ENCODE data around the gene KLHDC10.

KLHDC10 gene

DNA sequence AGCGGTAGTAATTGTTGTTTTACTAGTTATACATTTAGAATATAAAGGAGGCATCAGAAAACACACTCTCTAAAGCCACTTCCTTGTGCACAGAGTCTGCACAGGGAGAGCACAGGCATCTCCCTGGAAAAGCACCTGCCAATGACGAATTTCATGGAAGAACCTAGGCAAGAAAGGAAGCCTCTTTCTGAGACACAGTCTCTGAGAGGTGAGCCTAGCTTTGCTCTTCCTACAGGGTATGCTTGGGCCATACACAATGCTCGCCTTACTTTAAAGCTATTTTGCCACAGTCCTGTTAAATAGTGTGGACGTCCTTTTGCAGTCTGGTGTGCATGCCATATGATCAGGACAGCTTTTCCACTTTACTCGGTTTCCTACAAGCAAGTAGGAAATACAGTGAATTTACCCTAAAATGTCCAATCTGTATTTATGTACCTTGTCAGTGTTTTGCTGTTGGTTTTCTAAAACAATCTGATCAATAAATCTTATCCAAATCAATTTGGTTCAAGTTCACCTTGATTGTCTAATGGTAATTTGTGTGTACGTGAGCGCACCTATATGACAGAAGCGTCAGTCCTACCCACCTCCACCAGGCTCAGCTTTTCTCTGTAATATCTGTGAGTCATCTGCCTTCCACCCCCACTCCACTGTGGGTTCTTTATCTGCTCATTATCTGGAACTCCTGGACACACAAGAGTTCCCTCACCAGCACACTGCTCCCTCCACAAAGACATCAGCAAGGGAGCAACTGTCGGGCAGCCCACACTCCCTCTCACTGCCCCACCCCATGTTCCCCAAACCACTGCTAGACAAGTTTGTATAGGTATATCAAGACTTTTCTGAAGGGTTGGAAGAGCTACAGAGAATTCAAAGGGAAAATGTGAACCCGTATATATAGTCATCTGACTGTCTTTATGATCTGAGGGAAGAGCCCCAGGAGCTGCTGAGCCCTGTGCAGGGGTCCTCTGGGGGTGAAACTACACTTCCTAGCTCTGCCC lies 65.2 kb downstream of the KLHDC10 start:
- H3K27ac Mint-ChIP-seq = peak overlapping the region; percentile 42
- DNase-seq (ENCODE audit: low spot score in 2 of 2) (no peak), ATAC-seq (ENCODE audit: low read depth) (no peak)
- no peaks in the 10 kb centered on the region for H3K27me3 Mint-ChIP-seq
- H3K4me3 Mint-ChIP-seq = no peak overlapping the region
- no peaks in the 10 kb centered on the region for H3K9me3 Mint-ChIP-seq
- H3K36me3 Mint-ChIP-seq = peaks cover 12% of the 10 kb centered on the region
- H3K4me1 Mint-ChIP-seq = peaks cover 9% of the 10 kb centered on the region

DNA sequence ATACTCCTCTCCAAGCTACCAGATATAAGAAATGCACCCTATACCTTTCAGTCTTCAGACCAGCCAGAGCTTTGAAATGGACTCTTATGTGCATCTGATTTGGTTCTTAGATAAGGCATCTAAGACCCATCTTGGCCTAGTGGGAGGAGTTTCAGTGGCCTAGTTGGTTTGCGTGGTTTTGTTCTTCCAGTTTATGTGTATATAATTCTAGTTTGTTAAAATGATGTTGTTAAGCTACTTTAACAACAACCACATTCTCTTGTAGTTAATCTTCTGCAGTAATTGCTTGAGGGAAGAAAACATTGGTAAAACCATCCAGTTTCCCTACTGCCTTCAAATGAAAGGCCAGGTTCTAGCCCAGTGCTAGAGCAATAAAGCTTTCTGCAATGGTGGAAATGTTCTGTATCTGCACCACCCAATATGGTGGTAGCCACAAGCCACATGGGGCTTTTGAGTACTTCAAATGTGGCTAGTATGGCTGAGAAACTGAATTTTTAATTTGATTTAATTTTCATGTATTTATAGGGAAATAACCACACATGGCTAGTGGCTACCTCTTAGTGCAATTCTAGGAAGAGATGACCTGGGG lies 66.3 kb downstream of the KLHDC10 start:
- no peak for ATAC-seq (ENCODE audit: low read depth)
- H3K4me3 Mint-ChIP-seq = no peak overlapping the region
- H3K9me3 Mint-ChIP-seq = no peaks in the 10 kb centered on the region
- H3K27ac Mint-ChIP-seq = peak overlapping the region; percentile 42
- no peaks in the 10 kb centered on the region for H3K27me3 Mint-ChIP-seq
- no peak for DNase-seq (ENCODE audit: low spot score in 2 of 2)
- peaks cover 6% of the 10 kb centered on the region for H3K36me3 Mint-ChIP-seq
- H3K4me1 Mint-ChIP-seq = peaks cover 11% of the 10 kb centered on the region

DNA sequence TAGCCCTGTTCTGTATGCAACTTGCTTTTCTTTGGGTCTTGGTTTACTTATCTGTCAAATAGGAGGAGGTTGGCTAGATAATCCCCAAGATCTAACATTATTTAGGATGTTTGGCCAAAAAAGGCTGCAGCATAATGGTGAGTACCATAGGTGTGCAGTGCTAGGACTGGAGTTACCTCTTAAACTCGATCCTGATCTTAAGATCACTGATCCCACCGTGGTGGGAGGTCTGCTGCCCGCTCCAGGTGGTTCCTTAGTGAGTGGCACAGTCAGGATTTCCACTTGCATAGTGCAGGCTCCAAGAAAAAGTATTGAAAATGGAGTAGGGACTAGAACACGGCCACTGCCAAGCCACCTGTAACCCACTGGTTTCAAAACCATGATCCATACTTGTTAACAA lies 66.9 kb downstream of the KLHDC10 start:
- DNase-seq (ENCODE audit: low spot score in 2 of 2) (no peak), ATAC-seq (ENCODE audit: low read depth) (no peak)
- Mint-ChIP-seq H3K36me3 (peaks cover 6% of the 10 kb centered on the region), H3K4me1 (peaks cover 13% of the 10 kb centered on the region), H3K27me3 (no peaks in the 10 kb centered on the region), H3K4me3 (no peak overlapping the region), H3K27ac (no peak overlapping the region), H3K9me3 (no peaks in the 10 kb centered on the region)

DNA sequence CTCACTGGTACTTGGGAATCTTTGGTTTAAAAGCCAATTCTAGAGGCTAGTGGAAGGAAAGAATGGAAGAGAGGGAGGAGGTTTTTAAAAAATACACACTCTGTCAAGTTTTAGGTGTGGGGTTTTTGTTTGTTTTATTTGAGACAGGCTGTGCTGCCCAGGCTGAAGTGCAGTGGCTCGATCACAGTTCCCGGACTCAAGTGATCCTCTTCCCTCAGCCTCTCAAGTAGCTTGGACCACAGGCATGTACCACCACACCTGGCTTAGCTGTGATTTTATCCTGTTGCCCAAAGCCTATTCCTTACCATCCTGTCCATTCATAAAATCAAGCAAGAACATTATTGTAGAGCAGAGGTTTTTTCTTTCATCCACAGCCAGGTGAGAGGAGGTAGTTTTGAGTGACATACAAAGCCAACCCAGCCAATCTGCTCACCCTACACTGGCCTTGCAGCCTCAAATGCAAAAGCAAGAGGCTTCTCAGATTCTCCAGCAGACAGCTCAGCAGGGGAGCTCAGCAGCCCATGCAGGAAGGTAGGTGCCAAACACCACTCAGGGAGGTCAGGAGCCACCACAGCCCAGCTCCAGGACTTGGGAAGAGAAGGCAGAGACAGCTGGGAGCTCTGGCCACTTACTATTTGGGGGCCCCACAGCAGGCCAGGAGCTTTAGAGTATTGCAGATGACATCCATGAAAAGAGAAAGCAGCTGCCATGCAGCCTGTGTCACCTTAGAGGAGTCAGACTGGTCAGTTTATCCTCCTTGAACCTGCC lies 69.0 kb downstream of the KLHDC10 start:
- peak overlapping the region; percentile 39 for H3K4me3 Mint-ChIP-seq
- peaks cover 21% of the 10 kb centered on the region for H3K4me1 Mint-ChIP-seq
- DNase-seq (ENCODE audit: low spot score in 2 of 2) = no peak
- no peaks in the 10 kb centered on the region for H3K9me3 Mint-ChIP-seq
- peaks cover 6% of the 10 kb centered on the region for H3K36me3 Mint-ChIP-seq
- no peaks in the 10 kb centered on the region for H3K27me3 Mint-ChIP-seq
- ATAC-seq (ENCODE audit: low read depth) = no peak
- H3K27ac Mint-ChIP-seq = no peak overlapping the region

DNA sequence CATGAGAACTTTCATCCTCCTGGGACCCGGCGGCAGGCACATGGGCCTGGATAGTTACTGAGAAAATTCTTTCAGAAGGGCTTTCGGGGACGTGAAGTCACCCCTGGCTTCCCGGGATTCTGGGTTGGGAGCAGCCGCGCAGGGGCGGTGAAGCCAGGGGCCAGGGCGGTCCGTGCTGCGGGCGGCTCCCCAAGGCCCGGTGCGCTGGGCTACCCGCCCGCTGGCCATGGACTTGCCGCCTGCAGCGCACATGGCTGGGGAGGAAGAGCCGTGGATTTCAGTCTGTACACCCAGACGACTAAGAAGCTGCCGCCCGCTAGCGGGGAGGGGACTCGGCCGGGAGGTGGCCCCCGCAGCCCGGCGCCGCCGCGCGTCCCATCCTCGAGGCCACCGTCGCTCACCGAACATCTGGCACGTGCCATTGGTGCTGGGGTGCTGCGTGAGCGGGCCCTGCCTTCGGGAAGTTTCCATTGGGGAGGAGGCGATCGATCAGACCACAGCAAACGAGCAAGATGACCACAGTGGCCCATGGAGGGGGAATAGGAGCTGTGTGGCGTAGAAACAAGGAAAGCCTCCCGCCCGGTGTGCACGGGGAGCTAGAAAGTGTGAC lies 70.3 kb downstream of the KLHDC10 start:
- Mint-ChIP-seq H3K9me3 (no peaks in the 10 kb centered on the region), H3K27me3 (no peaks in the 10 kb centered on the region), H3K27ac (peak overlapping the region; percentile 92), H3K36me3 (peaks cover 3% of the 10 kb centered on the region), H3K4me3 (peak overlapping the region; percentile 85), H3K4me1 (peaks cover 23% of the 10 kb centered on the region)
- ATAC-seq (ENCODE audit: low read depth) (no peak), DNase-seq (ENCODE audit: low spot score in 2 of 2) (no peak)

DNA sequence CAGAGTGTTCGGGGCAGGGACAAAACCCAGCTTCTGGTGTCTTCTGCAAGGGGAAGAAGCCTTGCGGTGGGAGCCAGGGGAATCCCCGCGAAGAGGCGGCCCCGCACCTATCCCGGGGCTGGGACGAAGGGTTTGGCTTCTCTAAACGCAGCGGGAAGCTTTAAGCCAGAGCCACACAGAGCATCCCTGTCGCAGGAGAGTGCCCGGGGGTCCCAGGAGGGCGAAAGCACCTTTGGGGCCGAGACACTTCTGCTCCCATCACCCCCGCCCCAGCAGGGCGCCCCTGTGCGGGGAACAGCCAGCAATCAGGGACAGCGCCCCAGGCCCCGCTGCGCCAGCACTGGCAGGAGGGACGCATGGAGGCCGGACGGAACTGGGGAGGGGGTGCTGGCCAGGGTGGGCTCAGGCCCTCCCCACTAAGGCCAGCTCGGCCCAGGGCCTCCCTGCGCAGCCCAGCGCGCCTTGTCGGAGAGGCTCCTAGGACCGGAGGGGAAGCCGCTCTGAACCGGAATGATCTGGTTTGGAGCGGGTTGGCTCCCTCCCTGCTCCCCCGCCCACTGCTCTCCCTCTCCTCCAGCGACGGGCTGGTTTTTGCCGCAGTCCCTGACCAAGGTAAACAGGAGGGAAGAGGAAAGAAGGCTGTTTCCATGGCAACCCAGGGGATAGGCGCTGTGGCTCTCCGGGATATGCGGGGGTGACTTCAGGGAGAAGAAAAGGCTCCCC lies 71.0 kb downstream of the KLHDC10 start:
- Mint-ChIP-seq H3K27ac (peak overlapping the region; percentile 92), H3K27me3 (no peaks in the 10 kb centered on the region), H3K9me3 (no peaks in the 10 kb centered on the region), H3K36me3 (no peaks in the 10 kb centered on the region), H3K4me3 (peak overlapping the region; percentile 85), H3K4me1 (peaks cover 21% of the 10 kb centered on the region)
- peak; percentile 31 to 37 for DNase-seq (ENCODE audit: low spot score in 2 of 2)
- ATAC-seq (ENCODE audit: low read depth) = peak; percentile 86

DNA sequence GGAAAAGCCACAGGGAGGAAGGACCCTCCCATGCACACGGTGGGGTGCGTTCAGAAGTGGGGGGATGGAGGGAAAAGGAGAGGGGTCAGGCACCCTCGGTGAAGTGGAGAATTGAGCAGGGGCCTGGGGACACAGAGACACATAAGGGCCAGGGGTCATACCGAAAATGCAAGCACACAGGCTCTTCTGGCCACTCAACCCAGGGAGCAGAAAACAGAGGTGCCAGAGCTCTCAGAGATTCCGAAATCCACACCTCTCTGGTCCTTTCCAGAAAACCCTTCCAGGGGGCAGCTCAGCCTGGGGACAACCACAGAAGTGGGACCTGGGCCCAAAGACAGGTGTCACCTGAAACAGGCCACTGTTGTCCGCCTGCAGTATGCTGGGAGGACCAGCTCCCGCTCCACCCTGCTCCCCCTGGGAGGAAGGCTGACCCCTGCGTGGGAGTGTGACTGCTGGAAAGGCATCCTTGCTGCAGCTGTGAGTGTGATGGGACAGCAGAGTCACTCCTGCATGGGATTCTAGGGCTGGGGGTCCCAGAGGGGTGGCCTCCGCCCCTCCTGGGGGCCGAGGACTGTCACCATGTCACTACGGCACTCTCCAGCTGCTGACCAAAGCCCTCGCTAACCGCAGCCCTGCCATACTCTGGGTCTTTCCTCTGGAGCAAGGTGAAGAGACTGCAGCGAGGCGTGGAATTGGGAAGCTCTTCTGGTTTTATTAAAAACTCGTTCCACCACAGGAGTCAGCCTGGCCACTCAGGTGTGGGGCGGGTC lies 71.7 kb downstream of the KLHDC10 start:
- H3K9me3 Mint-ChIP-seq = no peaks in the 10 kb centered on the region
- peaks cover 21% of the 10 kb centered on the region for H3K4me1 Mint-ChIP-seq
- peak overlapping the region; percentile 92 for H3K27ac Mint-ChIP-seq
- DNase-seq (ENCODE audit: low spot score in 2 of 2) (no peak), ATAC-seq (ENCODE audit: low read depth) (no peak)
- H3K36me3 Mint-ChIP-seq = no peaks in the 10 kb centered on the region
- no peaks in the 10 kb centered on the region for H3K27me3 Mint-ChIP-seq
- peak overlapping the region; percentile 85 for H3K4me3 Mint-ChIP-seq

DNA sequence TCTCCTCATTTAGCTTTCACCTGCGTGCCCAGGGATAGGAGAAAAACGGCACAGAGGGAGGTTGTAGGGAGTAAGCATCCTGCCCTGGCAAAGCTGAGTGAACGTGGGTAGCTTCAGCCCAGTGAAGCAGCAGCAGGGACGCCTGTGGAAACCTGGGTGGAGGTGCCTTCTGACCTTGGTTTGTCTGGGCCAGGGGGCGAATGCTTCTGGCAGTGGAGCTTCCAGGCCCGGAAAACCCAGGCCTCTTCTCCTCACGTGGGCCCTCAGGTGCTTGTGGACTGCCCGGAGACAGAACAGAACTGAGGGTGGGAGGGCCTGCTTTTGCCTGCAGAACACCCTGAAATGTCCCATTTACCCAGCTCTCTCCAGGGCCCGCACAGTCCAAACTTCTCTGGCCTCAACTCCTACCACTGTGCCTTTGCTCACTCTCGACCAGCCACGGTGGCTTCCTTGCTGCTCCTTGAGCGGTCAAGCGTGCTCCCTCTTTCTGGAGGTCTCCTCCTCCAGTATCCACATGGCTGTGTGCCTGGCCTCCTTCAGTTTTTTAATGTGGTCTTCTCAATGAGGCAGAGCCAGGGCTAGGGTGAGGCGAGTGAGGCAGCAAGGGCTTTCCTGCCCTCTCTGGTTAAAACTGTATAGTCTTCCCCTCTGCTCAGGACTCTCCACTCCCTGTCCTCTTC lies 72.5 kb downstream of the KLHDC10 start:
- Mint-ChIP-seq H3K36me3 (no peaks in the 10 kb centered on the region), H3K27ac (peak overlapping the region; percentile 87), H3K27me3 (no peaks in the 10 kb centered on the region), H3K9me3 (no peaks in the 10 kb centered on the region), H3K4me1 (peaks cover 21% of the 10 kb centered on the region), H3K4me3 (peak overlapping the region; percentile 85)
- ATAC-seq (ENCODE audit: low read depth) (no peak), DNase-seq (ENCODE audit: low spot score in 2 of 2) (no peak)

DNA sequence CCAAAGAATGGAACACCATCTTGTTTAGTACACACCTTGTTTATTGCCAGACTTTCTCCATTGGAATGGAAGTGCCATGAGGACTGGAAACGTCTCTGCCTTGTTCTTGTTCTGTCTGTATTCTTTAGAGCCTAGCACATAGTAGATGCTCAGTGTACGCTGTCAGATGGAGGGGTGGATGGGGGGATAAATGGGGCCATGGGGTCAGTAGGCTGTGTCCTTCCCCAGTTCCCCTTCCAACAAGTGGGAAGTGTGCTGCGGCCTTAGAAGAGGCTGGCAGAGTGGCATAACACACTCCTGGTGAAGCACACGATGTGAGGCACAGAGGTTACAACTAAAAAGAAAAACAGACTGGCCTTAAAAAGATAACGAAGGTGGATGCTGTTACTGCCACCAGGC lies 73.0 kb downstream of the KLHDC10 start:
- H3K36me3 Mint-ChIP-seq = no peaks in the 10 kb centered on the region
- ATAC-seq (ENCODE audit: low read depth) = no peak
- H3K27me3 Mint-ChIP-seq = no peaks in the 10 kb centered on the region
- no peak overlapping the region for H3K4me3 Mint-ChIP-seq
- DNase-seq (ENCODE audit: low spot score in 2 of 2) = no peak
- no peaks in the 10 kb centered on the region for H3K9me3 Mint-ChIP-seq
- peaks cover 26% of the 10 kb centered on the region for H3K4me1 Mint-ChIP-seq
- peak overlapping the region; percentile 87 for H3K27ac Mint-ChIP-seq

DNA sequence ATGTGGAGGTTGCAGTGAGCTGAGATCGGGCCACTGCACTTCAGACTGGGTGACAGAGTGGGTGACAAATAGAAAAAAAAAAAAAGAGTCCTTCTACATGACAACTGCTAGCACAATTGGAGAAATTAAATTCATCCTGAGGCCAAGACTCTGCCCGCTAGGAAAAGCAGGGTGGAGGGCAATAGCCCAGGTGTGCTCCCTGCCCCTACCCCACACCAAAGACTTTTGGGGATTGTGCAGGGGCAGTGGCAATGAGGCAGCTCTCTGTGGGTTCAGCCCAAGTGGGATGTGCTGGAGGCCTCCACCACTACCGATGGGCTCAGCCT lies 73.6 kb downstream of the KLHDC10 start:
- no peak overlapping the region for H3K4me3 Mint-ChIP-seq
- DNase-seq (ENCODE audit: low spot score in 2 of 2) (no peak), ATAC-seq (ENCODE audit: low read depth) (no peak)
- H3K9me3 Mint-ChIP-seq = no peaks in the 10 kb centered on the region
- H3K4me1 Mint-ChIP-seq = peaks cover 26% of the 10 kb centered on the region
- no peaks in the 10 kb centered on the region for H3K36me3 Mint-ChIP-seq
- H3K27me3 Mint-ChIP-seq = no peaks in the 10 kb centered on the region
- H3K27ac Mint-ChIP-seq = peak overlapping the region; percentile 87

DNA sequence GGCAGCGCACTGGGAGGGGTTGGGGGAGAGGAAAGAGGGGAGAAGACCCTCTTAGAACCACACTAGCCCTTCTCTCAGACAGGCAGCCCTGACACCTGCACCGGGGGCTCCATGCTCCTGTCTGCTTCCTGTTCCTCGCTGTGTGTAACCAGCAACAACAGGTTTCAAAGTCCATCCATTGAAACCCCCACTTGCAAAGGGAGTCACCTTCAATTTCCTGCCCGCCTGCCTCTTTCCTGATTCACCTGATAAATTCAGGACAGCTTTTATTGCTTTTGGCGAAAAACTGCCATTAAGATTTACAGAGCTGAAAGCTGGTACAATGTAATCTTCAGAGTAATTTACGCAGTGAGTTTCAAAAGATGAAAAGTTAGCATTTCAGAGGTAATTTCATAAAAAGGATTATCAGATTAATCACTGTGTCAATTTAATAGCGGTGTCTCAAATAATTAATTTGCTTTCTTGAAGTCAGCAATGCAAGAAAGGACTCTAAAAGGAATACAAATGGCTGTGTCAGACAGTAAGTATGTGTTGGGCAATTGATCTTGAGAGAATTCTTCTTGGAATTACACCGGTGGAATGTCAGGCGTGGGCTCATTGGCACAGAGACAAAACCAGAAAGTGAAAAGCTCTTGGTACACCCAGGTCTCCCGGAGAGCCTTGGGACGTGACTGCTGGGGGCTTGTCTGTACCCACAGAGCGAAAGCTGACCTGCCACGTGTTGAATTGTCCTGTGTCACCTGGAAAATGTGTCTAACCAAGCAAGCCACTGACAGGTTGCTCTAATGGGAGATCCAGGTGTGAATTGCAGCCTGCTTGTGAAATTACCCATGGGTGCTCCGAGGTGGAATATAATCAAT lies 74.2 kb downstream of the KLHDC10 start:
- Mint-ChIP-seq H3K4me1 (peaks cover 29% of the 10 kb centered on the region), H3K27ac (peak overlapping the region; percentile 87), H3K27me3 (no peaks in the 10 kb centered on the region), H3K36me3 (no peaks in the 10 kb centered on the region), H3K4me3 (no peak overlapping the region), H3K9me3 (no peaks in the 10 kb centered on the region)
- ATAC-seq (ENCODE audit: low read depth) = no peak
- DNase-seq (ENCODE audit: low spot score in 2 of 2) = no peak

All from memory B cell (primary cell).